Prostate gland (tissue), 2 donors: ENCODE data around the gene PRKG1.

Experiments
- POLR2A ChIP-seq: fragments of 450-650 bp; IDR thresholded peaks from one replicate; pipeline ENCODE4 v1.6.1; 2016; ENCODE audit warnings: antibody characterized with exemption, mild to moderate bottlenecking
- TF ChIP-seq, protein P1 (sequence below), 4 experiments: fragments of 200-600 bp in 2 of 4; fragments of 450-650 bp in 2 of 4; sonication (generic) in 2 of 4; IDR thresholded peaks; 1 replicate in 3 of 4; 2 replicates in 1 of 4; pipeline ENCODE4 v1.5.1; 2016 to 2019; ENCODE audit warnings: antibody characterized with exemption in 4 of 4, mild to moderate bottlenecking in 2 of 4, moderate library complexity in 2 of 4

DNA sequence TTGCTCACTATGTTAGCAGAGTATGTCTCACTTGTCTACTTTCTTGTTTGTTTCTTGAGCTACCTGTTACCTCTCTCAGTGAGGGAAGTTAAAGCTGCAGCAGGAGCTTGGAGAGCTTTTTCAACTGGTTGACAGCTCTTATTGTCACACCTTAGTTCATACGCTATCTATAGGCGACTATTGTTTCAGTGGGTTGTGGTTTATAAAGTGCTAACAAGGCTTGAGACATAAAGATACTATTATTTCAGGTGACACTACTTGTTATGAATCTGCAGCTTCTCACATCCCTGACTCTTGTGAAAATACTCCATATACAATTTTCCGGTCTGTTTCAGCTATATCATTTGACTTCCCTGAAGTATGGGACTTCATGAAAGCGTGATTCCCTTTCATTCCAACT, 457.8 kb downstream of the PRKG1 start:
- no peak for TF ChIP-seq POLR2A
- TF ChIP-seq, protein P1, sequence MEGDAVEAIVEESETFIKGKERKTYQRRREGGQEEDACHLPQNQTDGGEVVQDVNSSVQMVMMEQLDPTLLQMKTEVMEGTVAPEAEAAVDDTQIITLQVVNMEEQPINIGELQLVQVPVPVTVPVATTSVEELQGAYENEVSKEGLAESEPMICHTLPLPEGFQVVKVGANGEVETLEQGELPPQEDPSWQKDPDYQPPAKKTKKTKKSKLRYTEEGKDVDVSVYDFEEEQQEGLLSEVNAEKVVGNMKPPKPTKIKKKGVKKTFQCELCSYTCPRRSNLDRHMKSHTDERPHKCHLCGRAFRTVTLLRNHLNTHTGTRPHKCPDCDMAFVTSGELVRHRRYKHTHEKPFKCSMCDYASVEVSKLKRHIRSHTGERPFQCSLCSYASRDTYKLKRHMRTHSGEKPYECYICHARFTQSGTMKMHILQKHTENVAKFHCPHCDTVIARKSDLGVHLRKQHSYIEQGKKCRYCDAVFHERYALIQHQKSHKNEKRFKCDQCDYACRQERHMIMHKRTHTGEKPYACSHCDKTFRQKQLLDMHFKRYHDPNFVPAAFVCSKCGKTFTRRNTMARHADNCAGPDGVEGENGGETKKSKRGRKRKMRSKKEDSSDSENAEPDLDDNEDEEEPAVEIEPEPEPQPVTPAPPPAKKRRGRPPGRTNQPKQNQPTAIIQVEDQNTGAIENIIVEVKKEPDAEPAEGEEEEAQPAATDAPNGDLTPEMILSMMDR (IDR thresholded peaks at IDR 0.05) = no peak
